ENCODE measurements around the gene SART3. TPM values are rescaled to one million over a fixed set of nuclear protein-coding genes. Genes with fewer than 3 reads are reported as not detected.
"Not testable (repeated sequence)": the region's sequence is repeated elsewhere in the genome, so short reads cannot be mapped to it uniquely, and the experiment has no call there.

Gene SART3
- total RNA-seq, 4 donors from 2014 or later: 31.6 to 48.0 (median 40.1) TPM

GRCh38 chr12:108495054-108495453 lies 65.9 kb downstream of the SART3 start:
- TF ChIP-seq EP300 (IDR thresholded peaks at IDR 0.05) (no peak), CTCF (IDR thresholded peaks at IDR 0.05) (peak in 2 of 3 experiments; percentile 27 to 37)
- Histone ChIP-seq H3K36me3 (no peaks in the 10 kb centered on the region), H3K4me3 (no peak overlapping the region), H3K4me1 (no peaks in the 10 kb centered on the region), H3K27me3 (peaks cover 0 to 29% (median 0%) of the 10 kb centered on the region in 4 donors), H3K9me3 (no peaks in the 10 kb centered on the region), H3K27ac (replicated peaks in 1 of 4) (no peak overlapping the region)
- intact Hi-C loops (cut with DNase I): no loop called here
- DNase-seq (ENCODE audit: extremely low spot score): no peak
- WGBS: 58% methylated on average over 1 of the region's 1 CpG

DNA sequence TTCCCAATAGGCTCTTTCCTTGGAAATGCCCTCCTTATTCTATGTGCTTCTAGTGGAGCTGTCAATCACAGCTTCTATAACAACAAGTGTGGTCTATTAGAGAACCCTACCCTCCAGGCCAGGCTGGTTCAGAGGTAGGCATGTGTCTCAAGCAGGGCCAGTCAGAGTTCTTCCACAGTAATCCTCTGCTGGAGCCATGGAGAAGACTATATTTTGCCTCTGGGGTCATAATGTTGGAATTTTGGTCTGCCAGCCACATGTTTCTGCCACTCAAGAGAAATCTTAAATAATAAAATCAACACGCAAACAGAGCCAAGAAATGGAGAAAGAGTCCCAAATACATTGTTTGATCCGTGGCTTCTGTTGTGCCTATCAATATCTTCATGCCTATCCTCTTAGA lies 69.7 kb downstream of the SART3 start:
- intact Hi-C loops (cut with DNase I): no loop called here
- TF ChIP-seq EP300 (IDR thresholded peaks at IDR 0.05) (no peak), POLR2A (IDR thresholded peaks at IDR 0.05; ENCODE audit: low read depth) (no peak), POLR2AphosphoS5 (IDR thresholded peaks at IDR 0.05) (no peak), CTCF (IDR thresholded peaks at IDR 0.05) (no peak)
- Histone ChIP-seq H3K9me3 (peaks cover 0 to 9% (median 3%) of the 10 kb centered on the region in 4 donors), H3K4me3 (no peak overlapping the region), H3K27ac (replicated peaks in 1 of 4) (no peak overlapping the region), H3K4me1 (no peaks in the 10 kb centered on the region), H3K36me3 (no peaks in the 10 kb centered on the region), H3K27me3 (peaks cover 0 to 28% (median 0%) of the 10 kb centered on the region in 4 donors)
- 75% methylated on average over 2 of the region's 2 CpGs for WGBS
- no peak for DNase-seq (ENCODE audit: extremely low spot score)

GRCh38 chr12:108487029-108487428 lies 73.9 kb downstream of the SART3 start:
- 91% methylated on average over 4 of the region's 4 CpGs for WGBS
- H3K4me1 ChIP-seq; DNase-seq (ENCODE audit: extremely low spot score); H3K27ac ChIP-seq (replicated peaks in 1 of 4); H3K4me3 ChIP-seq; H3K9me3 ChIP-seq; H3K36me3 ChIP-seq; intact Hi-C loops (cut with DNase I): not testable (repeated sequence)
- H3K27me3 ChIP-seq: peaks cover 0 to 18% (median 0%) of the 10 kb centered on the region in 4 donors

GRCh38 chr12:108485371-108485770 lies 75.6 kb downstream of the SART3 start:
- peaks cover 0 to 25% (median 0%) of the 10 kb centered on the region in 4 donors for H3K27me3 ChIP-seq
- DNase-seq (ENCODE audit: extremely low spot score); H3K36me3 ChIP-seq; H3K4me3 ChIP-seq; H3K4me1 ChIP-seq; intact Hi-C loops (cut with DNase I); H3K9me3 ChIP-seq; H3K27ac ChIP-seq (replicated peaks in 1 of 4): not testable (repeated sequence)
- WGBS: 79% methylated on average over 7 of the region's 7 CpGs

GRCh38 chr12:108484845-108485244 lies 76.1 kb downstream of the SART3 start:
- DNase-seq (ENCODE audit: extremely low spot score): no peak
- Histone ChIP-seq H3K4me3 (no peak overlapping the region), H3K27ac (replicated peaks in 1 of 4) (no peak overlapping the region), H3K36me3 (no peaks in the 10 kb centered on the region), H3K4me1 (no peaks in the 10 kb centered on the region), H3K9me3 (peaks cover 0 to 9% (median 3%) of the 10 kb centered on the region in 4 donors), H3K27me3 (peaks cover 0 to 25% (median 0%) of the 10 kb centered on the region in 4 donors)
- intact Hi-C loops (cut with DNase I): no loop called here
- TF ChIP-seq POLR2A (IDR thresholded peaks at IDR 0.05; ENCODE audit: low read depth) (no peak), CTCF (IDR thresholded peaks at IDR 0.05) (no peak), POLR2AphosphoS5 (IDR thresholded peaks at IDR 0.05) (no peak)
- 78% methylated on average over 2 of the region's 2 CpGs for WGBS

DNA sequence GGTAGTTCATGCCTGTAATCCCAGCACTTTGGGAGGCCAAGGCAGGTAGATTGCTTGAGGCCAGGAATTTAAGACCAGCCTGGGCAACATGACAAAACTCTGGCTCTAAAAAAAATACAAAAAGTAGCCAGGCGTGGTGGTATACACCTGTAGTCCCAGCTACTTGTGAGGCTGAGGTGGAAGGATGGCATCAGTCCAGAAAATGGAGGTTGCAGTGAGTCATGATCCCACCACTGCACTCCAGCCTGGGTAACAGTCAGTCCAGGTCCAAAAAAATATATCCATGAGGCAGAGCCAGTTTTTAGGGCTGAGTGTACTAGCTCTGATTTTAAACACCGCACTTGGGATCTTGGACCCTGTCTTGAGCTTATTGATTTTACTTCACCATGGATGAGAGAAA lies 76.5 kb downstream of the SART3 start:
- TF ChIP-seq CTCF (IDR thresholded peaks at IDR 0.05) (no peak), EP300 (IDR thresholded peaks at IDR 0.05) (no peak), POLR2A (IDR thresholded peaks at IDR 0.05; ENCODE audit: low read depth) (no peak)
- 77% methylated on average over 2 of the region's 2 CpGs for WGBS
- Histone ChIP-seq H3K9me3 (peaks cover 0 to 9% (median 3%) of the 10 kb centered on the region in 4 donors), H3K4me3 (no peak overlapping the region), H3K27me3 (peaks cover 0 to 25% (median 0%) of the 10 kb centered on the region in 4 donors), H3K27ac (replicated peaks in 1 of 4) (no peak overlapping the region), H3K36me3 (no peaks in the 10 kb centered on the region), H3K4me1 (no peaks in the 10 kb centered on the region)
- no peak for DNase-seq (ENCODE audit: extremely low spot score)
- intact Hi-C loops (cut with DNase I): no loop called here
